Umbilical cord (tissue), 2 donors: Measurements from ENCODE around the gene HSD3B7. TPM values are rescaled to one million over a fixed set of nuclear protein-coding genes. Genes with fewer than 3 reads are reported as not detected.

ENCODE experiments used
- DNase-seq: peaks from one replicate; pipeline ENCODE4 v3.0.0-alpha.2; 2015; ENCODE audit warnings: low spot score
- total RNA-seq: library from RNA; depleted of rRNA; stranded (reverse); fragments of >200 nt; gene quantifications from one replicate; pipeline ENCODE4 v1.2.3, GENCODE V29; 2014; ENCODE audit warnings: low replicate concordance; ENCODE audit not compliant: insufficient read depth

The HSD3B7 gene
- total RNA-seq, 1 donor from 2014 or later = 26.0 TPM

GRCh38 chr16:30956601-30957455 lies 28.2 kb upstream of the HSD3B7 start:
- peak; percentile 89 for DNase-seq

- DNase-seq = peak; percentile 99
Measured at GRCh38 chr16:30957456-30958174, 27.4 kb upstream of the HSD3B7 start, which contains the start of gene SETD1A. TSS of gene SETD1A (plus strand) at chr16:30957754. CDS start at chr16:30958732, 978 bp downstream.

- peak; percentile 38 for DNase-seq
Measured at GRCh38 chr16:30958175-30959079, 26.6 kb upstream of the HSD3B7 start.

GRCh38 chr16:30961384-30961783 lies 23.6 kb upstream of the HSD3B7 start:
- no peak for DNase-seq

GRCh38 chr16:30963925-30964511 lies 21.0 kb upstream of the HSD3B7 start:
- DNase-seq = no peak

GRCh38 chr16:30964574-30965226 lies 20.3 kb upstream of the HSD3B7 start:
- DNase-seq = no peak

- DNase-seq = no peak
Measured at GRCh38 chr16:30965436-30965835, 19.6 kb upstream of the HSD3B7 start.

- no peak for DNase-seq
Measured at GRCh38 chr16:30966033-30966619, 18.9 kb upstream of the HSD3B7 start.

- DNase-seq = no peak
Measured at GRCh38 chr16:30967795-30968194, 17.2 kb upstream of the HSD3B7 start.

- no peak for DNase-seq
Measured at GRCh38 chr16:30969246-30969842, 15.7 kb upstream of the HSD3B7 start.

- no peak for DNase-seq
Measured at GRCh38 chr16:30971298-30971697, 13.7 kb upstream of the HSD3B7 start.

GRCh38 chr16:30972872-30973271 lies 12.1 kb upstream of the HSD3B7 start:
- DNase-seq = no peak

- no peak for DNase-seq
Measured at GRCh38 chr16:30974348-30974747, 10.7 kb upstream of the HSD3B7 start.

GRCh38 chr16:30976486-30976885 lies 8.5 kb upstream of the HSD3B7 start:
- no peak for DNase-seq

GRCh38 chr16:30977502-30977901 lies 7.5 kb upstream of the HSD3B7 start:
- DNase-seq = no peak

- no peak for DNase-seq
Measured at GRCh38 chr16:30979170-30980022, 5.6 kb upstream of the HSD3B7 start.

GRCh38 chr16:30980023-30980371 lies 5.0 kb upstream of the HSD3B7 start:
- DNase-seq = no peak

- DNase-seq = no peak
Measured at GRCh38 chr16:30980434-30980833, 4.6 kb upstream of the HSD3B7 start.

GRCh38 chr16:30980959-30981358 lies 4.0 kb upstream of the HSD3B7 start:
- DNase-seq = no peak
